Anterior cingulate cortex (tissue), 58 donors: ENCODE results near the gene TYW1.
"Not testable (repeated sequence)": the region's sequence is repeated elsewhere in the genome, so short reads cannot be mapped to it uniquely, and the experiment has no call there.

ENCODE experiments used
- DNase-seq, 58 donors: peaks; one replicate each; lab custom pipeline; 2025; lab: John Stamatoyannopoulos, UW

TYW1 gene

GRCh38 chr7:67042781-67043558, 46.3 kb downstream of the TYW1 start:
- DNase-seq, result peak in 44 of 58 donors; percentile 1 to 77 (median 28)

- not testable (repeated sequence) for DNase-seq
Measured at GRCh38 chr7:67043559-67043930, 46.9 kb downstream of the TYW1 start.

GRCh38 chr7:67045496-67045995, 48.9 kb downstream of the TYW1 start:
- no peak for DNase-seq

GRCh38 chr7:67046819-67047218, 50.2 kb downstream of the TYW1 start:
- DNase-seq, result not testable (repeated sequence)

GRCh38 chr7:67049908-67050307, 53.3 kb downstream of the TYW1 start:
- not testable (repeated sequence) for DNase-seq

DNA sequence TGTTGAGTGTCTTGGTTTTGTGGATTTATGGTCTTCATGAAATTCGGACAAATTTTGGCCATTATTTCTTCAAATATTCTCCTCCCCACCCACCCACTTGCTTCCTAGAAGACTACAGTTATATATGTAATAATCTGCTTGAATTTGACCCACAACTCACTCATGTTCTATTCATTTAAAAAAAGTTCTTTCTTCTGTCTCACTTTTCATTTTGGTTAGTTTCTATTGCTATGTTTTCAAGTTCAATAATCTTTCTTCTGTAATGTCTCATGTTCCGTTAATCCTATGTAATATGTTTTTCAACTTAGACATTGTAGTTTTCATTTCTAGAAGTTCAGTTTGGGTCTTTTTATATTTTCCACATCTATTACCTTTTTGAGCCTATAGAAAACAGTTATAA, 55.5 kb downstream of the TYW1 start:
- DNase-seq, result not testable (repeated sequence)

GRCh38 chr7:67056683-67057082, 60.0 kb downstream of the TYW1 start:
- no peak for DNase-seq

GRCh38 chr7:67061321-67061720, 64.7 kb downstream of the TYW1 start:
- not testable (repeated sequence) for DNase-seq

DNA sequence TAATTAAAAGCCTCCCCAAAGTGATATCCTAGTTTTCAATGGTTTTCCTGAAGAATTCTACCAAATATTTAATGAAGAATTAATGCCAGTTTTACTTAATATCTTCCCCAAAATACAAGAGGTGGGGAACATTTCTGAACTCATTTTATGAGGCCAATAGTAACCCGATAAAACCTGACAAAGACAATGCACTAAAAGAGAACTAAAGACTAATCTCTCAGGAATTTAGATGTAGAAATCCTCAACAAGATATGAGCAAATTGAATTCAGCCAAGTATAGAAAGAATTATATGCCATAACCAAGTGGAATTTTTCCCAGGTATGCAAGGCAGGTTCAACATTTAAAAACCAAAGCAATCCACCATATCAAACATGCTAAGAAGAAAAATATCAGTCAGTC, 66.2 kb downstream of the TYW1 start:
- DNase-seq, result not testable (repeated sequence)

DNA sequence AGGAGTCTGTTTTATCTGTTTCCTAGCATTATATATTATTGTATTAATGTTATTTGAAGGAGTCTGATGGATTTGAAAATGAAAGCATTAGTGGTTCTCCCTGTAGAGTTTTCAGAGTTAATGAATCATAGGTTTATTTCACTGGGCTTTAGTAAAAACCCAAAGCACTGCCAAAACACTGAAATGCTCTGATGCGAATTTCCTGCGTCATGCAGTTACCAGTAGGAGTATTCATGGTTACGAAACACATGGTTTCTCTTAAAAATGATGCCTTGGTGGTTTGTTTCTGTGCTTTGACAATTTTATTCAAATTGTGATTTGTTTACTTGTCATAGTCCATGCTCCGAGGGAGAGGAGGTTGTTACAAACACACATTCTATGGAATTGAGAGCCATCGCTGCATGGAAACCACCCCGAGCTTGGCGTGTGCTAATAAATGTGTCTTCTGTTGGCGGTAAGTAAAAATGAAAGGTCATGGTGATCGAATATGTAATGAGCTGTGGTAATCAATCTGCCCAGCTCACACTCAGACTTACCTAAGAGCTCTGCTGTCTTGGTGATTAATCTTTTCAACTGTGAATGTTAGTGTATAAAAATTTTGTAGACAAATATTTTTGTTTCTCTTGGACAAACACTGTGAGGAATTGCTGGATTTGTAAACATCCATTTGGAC, 70.5 kb downstream of the TYW1 start:
- peak in 1 of 58 donors; percentile 0 for DNase-seq

GRCh38 chr7:67076120-67076519, 79.5 kb downstream of the TYW1 start:
- DNase-seq, result not testable (repeated sequence)

DNA sequence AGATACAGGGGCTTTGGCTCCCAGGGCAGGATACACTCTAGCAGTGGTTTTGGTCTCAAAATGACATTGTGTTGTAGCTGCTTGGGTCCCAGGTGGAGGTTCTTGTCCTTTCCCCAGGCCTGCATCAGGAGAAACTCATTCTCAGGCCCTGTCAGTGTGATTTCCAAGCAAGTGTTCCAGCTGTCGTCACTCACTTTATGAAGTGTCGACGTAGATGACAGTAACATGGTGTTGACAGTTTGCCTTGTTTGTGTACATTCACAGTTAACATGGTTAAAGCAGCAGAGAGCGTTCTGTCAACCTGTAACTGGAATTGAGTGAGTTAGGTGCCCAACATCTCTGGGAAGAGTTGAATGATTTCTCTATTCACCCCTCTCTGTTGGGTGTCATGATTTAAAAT, 86.2 kb downstream of the TYW1 start:
- not testable (repeated sequence) for DNase-seq

- not testable (repeated sequence) for DNase-seq
Measured at GRCh38 chr7:67089261-67089660, 92.6 kb downstream of the TYW1 start.

DNA sequence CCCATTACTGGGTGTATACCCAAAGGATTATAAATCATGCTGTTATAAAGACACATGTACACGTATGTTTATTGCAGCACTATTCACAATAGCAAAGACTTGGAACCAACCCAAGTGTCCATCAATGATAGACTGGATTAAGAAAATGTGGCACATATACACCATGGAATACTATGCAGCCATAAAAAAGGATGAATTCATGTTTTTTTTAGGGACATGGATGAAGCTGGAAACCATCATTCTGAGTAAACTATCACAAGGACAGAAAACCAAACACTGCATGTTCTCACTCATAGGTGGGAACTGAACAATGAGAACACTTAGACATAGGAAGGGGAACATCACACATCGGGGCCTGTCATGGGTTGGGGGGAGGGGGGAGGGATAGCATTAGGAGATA, 94.4 kb downstream of the TYW1 start:
- not testable (repeated sequence) for DNase-seq

DNA sequence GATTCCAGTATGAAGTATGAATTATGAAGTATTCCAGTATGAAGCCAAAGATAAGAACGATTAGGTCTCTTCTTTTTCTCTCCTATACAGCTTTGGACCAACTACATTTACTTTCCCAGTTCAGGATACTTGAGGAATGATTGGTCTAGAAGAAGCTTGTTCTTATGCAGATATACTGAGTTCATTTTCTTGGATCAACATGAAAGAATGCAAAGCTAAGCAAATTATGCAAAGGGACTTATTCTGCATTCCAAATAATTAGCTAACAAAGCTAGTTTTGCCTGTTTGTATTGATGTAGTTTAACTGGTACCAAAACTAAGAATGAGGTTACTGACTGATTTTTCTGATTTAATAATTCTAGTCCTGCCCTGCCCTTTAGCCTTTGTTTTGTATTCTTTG, 101.4 kb downstream of the TYW1 start:
- DNase-seq, result not testable (repeated sequence)

- DNase-seq, result not testable (repeated sequence)
Measured at GRCh38 chr7:67099406-67099805, 102.8 kb downstream of the TYW1 start.

- not testable (repeated sequence) for DNase-seq
Measured at GRCh38 chr7:67100038-67100437, 103.4 kb downstream of the TYW1 start.

GRCh38 chr7:67100956-67101361, 104.3 kb downstream of the TYW1 start:
- no peak for DNase-seq

GRCh38 chr7:67104937-67105336, 108.3 kb downstream of the TYW1 start:
- DNase-seq, result peak in 1 of 58 donors; percentile 3

GRCh38 chr7:67105377-67105776, 108.7 kb downstream of the TYW1 start:
- no peak for DNase-seq

DNA sequence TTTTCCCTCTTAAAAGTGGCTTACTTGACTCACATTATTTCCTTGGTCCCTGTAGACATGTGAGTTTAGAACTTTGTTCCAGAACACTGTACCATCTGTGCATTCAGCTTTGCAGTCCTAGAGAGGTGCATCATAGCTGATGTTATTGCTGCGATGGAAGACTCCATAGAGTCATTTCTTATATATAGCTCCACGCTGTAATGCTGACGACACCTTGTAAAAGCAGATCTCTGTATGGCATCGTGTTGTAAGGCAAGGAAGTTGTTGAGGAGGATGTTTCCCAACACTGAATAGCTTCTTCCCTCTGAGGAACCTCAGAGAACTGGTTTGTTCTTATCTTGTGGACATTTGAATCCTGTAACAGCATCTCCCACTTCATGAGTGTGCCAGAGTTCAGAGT, 109.6 kb downstream of the TYW1 start:
- DNase-seq, result peak in 3 of 58 donors; percentile 0 to 5 (median 0)

DNA sequence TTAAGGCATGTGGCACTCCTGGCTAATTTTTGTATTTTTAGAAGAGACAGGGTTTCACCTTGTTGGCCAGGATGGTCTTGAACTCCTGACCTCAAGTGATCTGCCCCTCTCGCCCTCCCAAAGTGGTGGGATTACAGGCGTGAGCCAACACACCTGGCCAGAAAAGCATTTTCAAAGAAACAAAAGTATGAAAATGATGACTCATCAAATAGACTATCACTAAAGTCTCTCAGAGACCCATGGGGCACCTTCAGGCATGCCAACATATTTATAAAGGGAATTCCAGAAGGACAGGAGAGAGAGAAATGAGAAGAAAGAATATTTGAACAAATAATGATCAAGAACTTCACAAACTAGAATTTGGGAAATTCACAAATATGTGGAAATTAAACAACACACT, 114.7 kb downstream of the TYW1 start:
- DNase-seq, result not testable (repeated sequence)
